Keratinocyte (primary cell): ENCODE data around the gene ATE1. TPM values are rescaled to one million over a fixed set of nuclear protein-coding genes. Genes with fewer than 3 reads are reported as not detected.

ENCODE experiments used
- DNase-seq: peaks from one replicate; pipeline ENCODE4 v3.0.0-alpha.2; 2011; ENCODE audit warnings: low read depth, missing footprints, low spot score
- FAIRE-seq: peaks from 2 replicates; lab custom pipeline; 2011; peaks lifted over from hg19 to GRCh38; lab: Jason Lieb, UNC
- H2AFZ ChIP-seq: 2 replicates; pipeline ENCODE4 v1.6.0; 2012; ENCODE audit warnings: low read length, control low read depth, inconsistent platforms; ENCODE audit not compliant: control insufficient read depth
- H3K27ac ChIP-seq: 2 replicates; pipeline ENCODE4 v1.5.1; 2011; ENCODE audit warnings: low read length; ENCODE audit not compliant: control insufficient read depth, insufficient read depth
- H3K27me3 ChIP-seq: 3 replicates; pipeline ENCODE4 v1.6.0; 2011; ENCODE audit warnings: low read length; ENCODE audit not compliant: control insufficient read depth, insufficient read depth; ENCODE audit errors: extremely low read depth
- H3K36me3 ChIP-seq, 2 experiments: 2 replicates in 1 of 2; 3 replicates in 1 of 2; pipeline ENCODE4 v1.5.1; 2011; ENCODE audit warnings: low read length in 2 of 2, mild to moderate bottlenecking in 1 of 2; ENCODE audit not compliant: control insufficient read depth in 2 of 2, insufficient read depth in 2 of 2; ENCODE audit errors: extremely low read depth in 1 of 2
- H3K4me1 ChIP-seq: 3 replicates; pipeline ENCODE4 v1.5.1; 2011; ENCODE audit warnings: low read length; ENCODE audit not compliant: control insufficient read depth, insufficient read depth; ENCODE audit errors: extremely low read depth
- H3K4me2 ChIP-seq: 3 replicates; pipeline ENCODE4 v1.6.0; 2011; ENCODE audit warnings: low read depth, low read length; ENCODE audit not compliant: control insufficient read depth, insufficient read depth; ENCODE audit errors: extremely low read depth
- H3K4me3 ChIP-seq, 3 experiments: fragments of 200-600 bp in 1 of 3; sonication (generic) in 1 of 3; 2 replicates in 2 of 3; 3 replicates in 1 of 3; pipeline ENCODE4 v1.5.1; 2011 to 2016; ENCODE audit warnings: low read length in 3 of 3, mild to moderate bottlenecking in 3 of 3, control low read depth in 2 of 3, inconsistent platforms in 1 of 3, low read depth in 1 of 3, mixed read lengths in 1 of 3, mixed run types in 1 of 3, moderate library complexity in 1 of 3; ENCODE audit not compliant: control insufficient read depth in 2 of 3, insufficient read depth in 2 of 3; ENCODE audit errors: extremely low read depth in 1 of 3
- H3K79me2 ChIP-seq: 2 replicates; pipeline ENCODE4 v1.6.0; 2012; ENCODE audit warnings: low read length; ENCODE audit not compliant: control insufficient read depth, insufficient read depth
- H3K9ac ChIP-seq: 3 replicates; pipeline ENCODE4 v1.6.0; 2011; ENCODE audit warnings: low read length; ENCODE audit not compliant: control insufficient read depth, insufficient read depth; ENCODE audit errors: extremely low read depth
- H3K9me1 ChIP-seq: 3 replicates; pipeline ENCODE4 v1.6.0; 2011; ENCODE audit warnings: low read length; ENCODE audit not compliant: control insufficient read depth, insufficient read depth; ENCODE audit errors: extremely low read depth
- H3K9me3 ChIP-seq: 2 replicates; pipeline ENCODE4 v1.5.1; 2012; ENCODE audit warnings: low read depth, low read length; ENCODE audit not compliant: control insufficient read depth
- H4K20me1 ChIP-seq: 3 replicates; pipeline ENCODE4 v1.6.0; 2011; ENCODE audit warnings: low read length; ENCODE audit not compliant: control insufficient read depth, insufficient read depth; ENCODE audit errors: extremely low read depth
- CTCF ChIP-seq, 3 experiments: IDR thresholded peaks in 1 of 3; conservative IDR thresholded peaks in 1 of 3; optimal IDR thresholded peaks in 1 of 3; 2 replicates in 2 of 3; 3 replicates in 1 of 3; pipeline versions ENCODE3 to v1.5.1; 2011; ENCODE audit warnings: low read length in 3 of 3, mild to moderate bottlenecking in 3 of 3, moderate library complexity in 2 of 3, control low read depth in 1 of 3, inconsistent platforms in 1 of 3; ENCODE audit not compliant: insufficient read depth in 2 of 3; ENCODE audit errors: extremely low read depth in 1 of 3
- EZH2 ChIP-seq: IDR thresholded peaks from one replicate; pipeline ENCODE4 v1.6.1; 2012; ENCODE audit warnings: inconsistent platforms, mild to moderate bottlenecking, low read length, moderate library complexity
- dilution Hi-C: fragments of 300-500 bp; cut with MboI; formaldehyde crosslinking; loops from one replicate; pipeline ENCODE4 v1.7.0; 2020; ENCODE audit warnings: low sequenced_read_pairs; ENCODE audit not compliant: extremely low pct_ligation_motif_present
- polyA plus RNA-seq, 5 experiments: library from polyadenylated mRNA; depleted of rRNA in 3 of 5; stranded (reverse) in 3 of 5; stranded (forward) in 1 of 5; unstranded in 1 of 5; fragments of >200 nt; gene quantifications; 1 replicate in 1 of 5; 2 replicates in 3 of 5; 3 replicates in 1 of 5; pipeline versions ENCODE4 v1.2.1 to v1.2.3, GENCODE V29; 2011 to 2012; ENCODE audit warnings: missing spikeins in 2 of 5, low read depth in 1 of 5, low replicate concordance in 1 of 5

ATE1 gene
- polyA plus RNA-seq, 1 donor (not counting 4 experiments of a cell fraction or from before 2014, with no cell fraction given) = 14.9 TPM

- H3K9ac ChIP-seq = no peak overlapping the region
- DNase-seq = no peak
- no peak for FAIRE-seq
- H3K4me1 ChIP-seq = no peaks in the 10 kb centered on the region
- H3K36me3 ChIP-seq = peaks cover 0 to 4% of the 10 kb centered on the region in 2 experiments
- TF ChIP-seq EZH2 (no peak), CTCF (optimal IDR thresholded peaks at IDR 0.05 in 1 of 3, IDR thresholded peaks at IDR 0.05 in 1 of 3, conservative IDR thresholded peaks at IDR 0.05 in 1 of 3; ENCODE audit: extremely low read depth in 1 of 3, insufficient read depth in 2 of 3, low read length in 3 of 3) (no peak)
- H3K4me3 ChIP-seq = no peak overlapping the region
- no peak overlapping the region for H3K4me2 ChIP-seq
- H3K27me3 ChIP-seq = no peaks in the 10 kb centered on the region
- no peaks in the 10 kb centered on the region for H3K79me2 ChIP-seq
- dilution Hi-C loops = no loop called here
- H3K27ac ChIP-seq = no peak overlapping the region
- H3K9me3 ChIP-seq = no peaks in the 10 kb centered on the region
- no peaks in the 10 kb centered on the region for H4K20me1 ChIP-seq
- no peaks in the 10 kb centered on the region for H3K9me1 ChIP-seq
- no peak overlapping the region for H2AFZ ChIP-seq
These were observed 105.7 kb downstream of the ATE1 start for GRCh38 chr10:121822180-121822579.

GRCh38 chr10:121819049-121819448, 108.8 kb downstream of the ATE1 start:
- Histone ChIP-seq H3K4me3 (no peak overlapping the region), H2AFZ (no peak overlapping the region), H4K20me1 (no peaks in the 10 kb centered on the region), H3K9me3 (no peaks in the 10 kb centered on the region), H3K27ac (no peak overlapping the region), H3K36me3 (peaks cover 2 to 4% of the 10 kb centered on the region in 2 experiments), H3K9me1 (no peaks in the 10 kb centered on the region), H3K9ac (no peak overlapping the region), H3K27me3 (no peaks in the 10 kb centered on the region), H3K4me2 (no peak overlapping the region), H3K79me2 (no peaks in the 10 kb centered on the region), H3K4me1 (no peaks in the 10 kb centered on the region)
- dilution Hi-C loops = no loop called here
- TF ChIP-seq CTCF (optimal IDR thresholded peaks at IDR 0.05 in 1 of 3, IDR thresholded peaks at IDR 0.05 in 1 of 3, conservative IDR thresholded peaks at IDR 0.05 in 1 of 3; ENCODE audit: extremely low read depth in 1 of 3, insufficient read depth in 2 of 3, low read length in 3 of 3) = no peak
- no peak for TF ChIP-seq EZH2
- DNase-seq (no peak), FAIRE-seq (no peak)
